Measurements from ENCODE around the gene PEX6. TPM values are rescaled to one million over a fixed set of nuclear protein-coding genes. Genes with fewer than 3 reads are reported as not detected.
A peak's percentile ranks its signal among the peaks of the same experiment; 100 is the strongest.

Gene PEX6
- total and polyA plus RNA-seq, 2 of the 13 experiments (the other 11 are each of a cell fraction or from before 2014, with no cell fraction given), result 5.1 to 6.7 TPM

DNA sequence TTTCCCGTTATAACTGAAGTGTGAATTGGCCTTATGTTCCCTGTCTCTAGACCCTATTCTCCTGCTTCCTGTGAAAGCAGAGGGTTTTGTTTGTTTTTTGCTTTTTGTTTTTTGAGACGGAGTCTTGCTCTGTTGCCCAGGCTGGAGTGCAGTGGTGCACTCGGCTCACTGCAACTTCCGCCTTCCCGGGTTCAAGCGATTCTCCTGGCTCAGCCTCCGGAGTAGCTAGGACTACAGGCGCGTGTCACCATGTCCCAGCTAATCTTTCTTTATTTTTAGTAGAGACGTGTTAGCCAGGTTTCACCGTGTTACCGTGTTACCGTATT lies 19.1 kb downstream of the PEX6 start (continued):
- TF ChIP-seq, protein P1, sequence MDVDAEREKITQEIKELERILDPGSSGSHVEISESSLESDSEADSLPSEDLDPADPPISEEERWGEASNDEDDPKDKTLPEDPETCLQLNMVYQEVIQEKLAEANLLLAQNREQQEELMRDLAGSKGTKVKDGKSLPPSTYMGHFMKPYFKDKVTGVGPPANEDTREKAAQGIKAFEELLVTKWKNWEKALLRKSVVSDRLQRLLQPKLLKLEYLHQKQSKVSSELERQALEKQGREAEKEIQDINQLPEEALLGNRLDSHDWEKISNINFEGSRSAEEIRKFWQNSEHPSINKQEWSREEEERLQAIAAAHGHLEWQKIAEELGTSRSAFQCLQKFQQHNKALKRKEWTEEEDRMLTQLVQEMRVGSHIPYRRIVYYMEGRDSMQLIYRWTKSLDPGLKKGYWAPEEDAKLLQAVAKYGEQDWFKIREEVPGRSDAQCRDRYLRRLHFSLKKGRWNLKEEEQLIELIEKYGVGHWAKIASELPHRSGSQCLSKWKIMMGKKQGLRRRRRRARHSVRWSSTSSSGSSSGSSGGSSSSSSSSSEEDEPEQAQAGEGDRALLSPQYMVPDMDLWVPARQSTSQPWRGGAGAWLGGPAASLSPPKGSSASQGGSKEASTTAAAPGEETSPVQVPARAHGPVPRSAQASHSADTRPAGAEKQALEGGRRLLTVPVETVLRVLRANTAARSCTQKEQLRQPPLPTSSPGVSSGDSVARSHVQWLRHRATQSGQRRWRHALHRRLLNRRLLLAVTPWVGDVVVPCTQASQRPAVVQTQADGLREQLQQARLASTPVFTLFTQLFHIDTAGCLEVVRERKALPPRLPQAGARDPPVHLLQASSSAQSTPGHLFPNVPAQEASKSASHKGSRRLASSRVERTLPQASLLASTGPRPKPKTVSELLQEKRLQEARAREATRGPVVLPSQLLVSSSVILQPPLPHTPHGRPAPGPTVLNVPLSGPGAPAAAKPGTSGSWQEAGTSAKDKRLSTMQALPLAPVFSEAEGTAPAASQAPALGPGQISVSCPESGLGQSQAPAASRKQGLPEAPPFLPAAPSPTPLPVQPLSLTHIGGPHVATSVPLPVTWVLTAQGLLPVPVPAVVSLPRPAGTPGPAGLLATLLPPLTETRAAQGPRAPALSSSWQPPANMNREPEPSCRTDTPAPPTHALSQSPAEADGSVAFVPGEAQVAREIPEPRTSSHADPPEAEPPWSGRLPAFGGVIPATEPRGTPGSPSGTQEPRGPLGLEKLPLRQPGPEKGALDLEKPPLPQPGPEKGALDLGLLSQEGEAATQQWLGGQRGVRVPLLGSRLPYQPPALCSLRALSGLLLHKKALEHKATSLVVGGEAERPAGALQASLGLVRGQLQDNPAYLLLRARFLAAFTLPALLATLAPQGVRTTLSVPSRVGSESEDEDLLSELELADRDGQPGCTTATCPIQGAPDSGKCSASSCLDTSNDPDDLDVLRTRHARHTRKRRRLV (CRISPR knock-in tag; IDR thresholded peaks at IDR 0.05), result no peak
- TF ChIP-seq AGO1 (IDR thresholded peaks at IDR 0.05; ENCODE audit: low read depth, low read length, poor library complexity, severe bottlenecking) (no peak), GABPA (IDR thresholded peaks at IDR 0.05; ENCODE audit: low read depth, low read length) (no peak), GABPA (CRISPR knock-in tag; IDR thresholded peaks at IDR 0.05; ENCODE audit: low read depth) (no peak), JUND (CRISPR knock-in tag; IDR thresholded peaks at IDR 0.05) (0 out of 2 replicates have a peak, but pooled peaks have one; percentile 7), ETS1 (CRISPR knock-in tag; IDR thresholded peaks at IDR 0.05) (no peak), ZBTB3 (CRISPR knock-in tag; IDR thresholded peaks at IDR 0.05; ENCODE audit: borderline replicate concordance, low read depth) (peak; percentile 96), RCOR2 (CRISPR knock-in tag; IDR thresholded peaks at IDR 0.05) (peak; percentile 55), ARID2 (CRISPR knock-in tag; IDR thresholded peaks at IDR 0.05; ENCODE audit: borderline replicate concordance) (no peak), SNAPC2 (CRISPR knock-in tag; IDR thresholded peaks at IDR 0.05) (no peak), ZNF430 (CRISPR knock-in tag; IDR thresholded peaks at IDR 0.05) (peak; percentile 26), ZNF678 (CRISPR knock-in tag; IDR thresholded peaks at IDR 0.05) (0 out of 2 replicates have a peak, but pooled peaks have one; percentile 37), SIN3A (IDR thresholded peaks at IDR 0.05; ENCODE audit: borderline replicate concordance, low read depth, low read length) (no peak), ZNF30 (CRISPR knock-in tag; IDR thresholded peaks at IDR 0.05) (no peak), DMTF1 (CRISPR knock-in tag; IDR thresholded peaks at IDR 0.05) (0 out of 2 replicates have a peak, but pooled peaks have one; percentile 68)
- TF ChIP-seq, protein P2, sequence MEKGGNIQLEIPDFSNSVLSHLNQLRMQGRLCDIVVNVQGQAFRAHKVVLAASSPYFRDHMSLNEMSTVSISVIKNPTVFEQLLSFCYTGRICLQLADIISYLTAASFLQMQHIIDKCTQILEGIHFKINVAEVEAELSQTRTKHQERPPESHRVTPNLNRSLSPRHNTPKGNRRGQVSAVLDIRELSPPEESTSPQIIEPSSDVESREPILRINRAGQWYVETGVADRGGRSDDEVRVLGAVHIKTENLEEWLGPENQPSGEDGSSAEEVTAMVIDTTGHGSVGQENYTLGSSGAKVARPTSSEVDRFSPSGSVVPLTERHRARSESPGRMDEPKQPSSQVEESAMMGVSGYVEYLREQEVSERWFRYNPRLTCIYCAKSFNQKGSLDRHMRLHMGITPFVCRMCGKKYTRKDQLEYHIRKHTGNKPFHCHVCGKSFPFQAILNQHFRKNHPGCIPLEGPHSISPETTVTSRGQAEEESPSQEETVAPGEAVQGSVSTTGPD (CRISPR knock-in tag; IDR thresholded peaks at IDR 0.05), result no peak
- TF ChIP-seq, protein P3, sequence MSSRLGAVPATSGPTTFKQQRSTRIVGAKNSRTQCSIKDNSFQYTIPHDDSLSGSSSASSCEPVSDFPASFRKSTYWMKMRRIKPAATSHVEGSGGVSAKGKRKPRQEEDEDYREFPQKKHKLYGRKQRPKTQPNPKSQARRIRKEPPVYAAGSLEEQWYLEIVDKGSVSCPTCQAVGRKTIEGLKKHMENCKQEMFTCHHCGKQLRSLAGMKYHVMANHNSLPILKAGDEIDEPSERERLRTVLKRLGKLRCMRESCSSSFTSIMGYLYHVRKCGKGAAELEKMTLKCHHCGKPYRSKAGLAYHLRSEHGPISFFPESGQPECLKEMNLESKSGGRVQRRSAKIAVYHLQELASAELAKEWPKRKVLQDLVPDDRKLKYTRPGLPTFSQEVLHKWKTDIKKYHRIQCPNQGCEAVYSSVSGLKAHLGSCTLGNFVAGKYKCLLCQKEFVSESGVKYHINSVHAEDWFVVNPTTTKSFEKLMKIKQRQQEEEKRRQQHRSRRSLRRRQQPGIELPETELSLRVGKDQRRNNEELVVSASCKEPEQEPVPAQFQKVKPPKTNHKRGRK (CRISPR knock-in tag; IDR thresholded peaks at IDR 0.05), result 0 out of 2 replicates have a peak, but pooled peaks have one; percentile 11

Measured in HepG2 (cell line).